Neural cell (in vitro differentiated cells): ENCODE measurements around the gene SCUBE1. TPM values are rescaled to one million over a fixed set of nuclear protein-coding genes. Genes with fewer than 3 reads are reported as not detected.

Source experiments
- H2AFZ ChIP-seq: fragments of 200-600, 300-800 bp; sonication (generic), shearing (Covaris generic); 2 replicates; pipeline ENCODE4 v1.6.0; 2014; ENCODE audit warnings: low read depth, mild to moderate bottlenecking, antibody characterized with exemption, low read length, moderate library complexity
- H3F3A ChIP-seq: fragments of 200-600 bp; shearing (Covaris generic); 2 replicates; pipeline ENCODE4 v1.6.1; 2016; ENCODE audit warnings: mild to moderate bottlenecking, moderate library complexity, mixed read lengths, antibody characterized with exemption, low read length; ENCODE audit not compliant: insufficient read depth, poor library complexity, severe bottlenecking
- H3K27ac ChIP-seq: fragments of 200-600, 300-800 bp; sonication (generic), shearing (Covaris generic); 2 replicates; pipeline ENCODE4 v1.5.1; 2014; ENCODE audit warnings: mild to moderate bottlenecking, low read length, moderate library complexity
- H3K27me3 ChIP-seq: fragments of 300-800, 200-600 bp; sonication (generic), shearing (Covaris generic); 2 replicates; pipeline ENCODE4 v1.6.0; 2014; ENCODE audit warnings: mild to moderate bottlenecking, low read depth, low read length, moderate library complexity; ENCODE audit not compliant: insufficient read depth
- H3K36me3 ChIP-seq: fragments of 300-800, 200-600 bp; sonication (generic), shearing (Covaris generic); 2 replicates; pipeline ENCODE4 v1.5.1; 2014; ENCODE audit warnings: mild to moderate bottlenecking, antibody characterized with exemption, low read length, moderate library complexity; ENCODE audit not compliant: insufficient read depth
- H3K4me2 ChIP-seq: fragments of 300-800, 200-600 bp; sonication (generic), shearing (Covaris generic); 2 replicates; pipeline ENCODE4 v1.6.0; 2014; ENCODE audit warnings: mild to moderate bottlenecking, low read length
- H3K4me3 ChIP-seq: fragments of 300-800, 200-600 bp; sonication (generic), shearing (Covaris generic); 2 replicates; pipeline ENCODE4 v1.5.1; 2014; ENCODE audit warnings: mild to moderate bottlenecking, low read length, moderate library complexity
- H3K79me2 ChIP-seq: fragments of 200-600 bp; shearing (Covaris generic); replicated peaks from 2 replicates; pipeline ENCODE4 v1.6.0; 2014; ENCODE audit warnings: mild to moderate bottlenecking, low read length, moderate library complexity; ENCODE audit not compliant: insufficient read depth
- H3K9ac ChIP-seq: fragments of 300-800, 200-600 bp; sonication (generic), shearing (Covaris generic); 2 replicates; pipeline ENCODE4 v1.6.1; 2016; ENCODE audit warnings: mild to moderate bottlenecking, low read length, mixed read lengths
- H3K9me2 ChIP-seq: fragments of 200-600 bp; shearing (Covaris generic); 2 replicates; pipeline ENCODE4 v1.6.1; 2016; ENCODE audit warnings: mild to moderate bottlenecking, low read length, mixed read lengths; ENCODE audit not compliant: insufficient read depth
- H3K9me3 ChIP-seq: fragments of 200-600, 300-800 bp; sonication (generic), shearing (Covaris generic); 2 replicates; pipeline ENCODE4 v1.6.1; 2016; ENCODE audit warnings: mild to moderate bottlenecking, mixed run types, low read length, moderate library complexity, mixed read lengths
- H4K20me1 ChIP-seq: fragments of 200-600 bp; shearing (Covaris generic); 2 replicates; pipeline ENCODE4 v1.6.1; 2016; ENCODE audit warnings: mild to moderate bottlenecking, mixed run types; ENCODE audit not compliant: insufficient read depth
- EP300 ChIP-seq: fragments of 450-650 bp; conservative IDR thresholded peaks from 2 replicates; pipeline ENCODE4 v1.6.1; 2014; ENCODE audit warnings: antibody characterized with exemption, mild to moderate bottlenecking, moderate library complexity; ENCODE audit not compliant: poor library complexity, severe bottlenecking
- EZH2 ChIP-seq: fragments of 200-600, 300-800 bp; shearing (Covaris generic), sonication (generic); IDR thresholded peaks from 2 replicates; pipeline ENCODE4 v1.6.1; 2014; ENCODE audit warnings: antibody characterized with exemption, low read length, borderline replicate concordance, mild to moderate bottlenecking; ENCODE audit not compliant: insufficient read depth, poor library complexity, severe bottlenecking
- MXI1 ChIP-seq: fragments of 450-650 bp; conservative IDR thresholded peaks from 2 replicates; pipeline ENCODE4 v1.6.1; 2014; ENCODE audit warnings: antibody characterized with exemption, mild to moderate bottlenecking; ENCODE audit not compliant: poor library complexity, severe bottlenecking
- POLR2AphosphoS5 ChIP-seq: IDR thresholded peaks from 2 replicates; pipeline ENCODE4 v1.6.1; 2012
- RAD21 ChIP-seq: fragments of 450-650 bp; conservative IDR thresholded peaks from 2 replicates; pipeline ENCODE4 v1.6.1; 2014; ENCODE audit warnings: antibody characterized with exemption, mild to moderate bottlenecking, moderate library complexity
- SMC3 ChIP-seq: fragments of 450-650 bp; conservative IDR thresholded peaks from 2 replicates; pipeline ENCODE4 v1.6.1; 2014; ENCODE audit warnings: antibody characterized with exemption, mild to moderate bottlenecking, moderate library complexity; ENCODE audit not compliant: poor library complexity
- TAF1 ChIP-seq: IDR thresholded peaks from 2 replicates; pipeline ENCODE4 v1.6.1; 2012; ENCODE audit warnings: low read depth
- polyA plus RNA-seq: library from polyadenylated mRNA; depleted of rRNA; stranded (reverse); fragments of >200 nt; gene quantifications from 2 replicates; pipeline ENCODE4 v1.2.3, GENCODE V29; 2014
- TF ChIP-seq, protein P1 (sequence below): fragments of 450-650 bp; IDR thresholded peaks from 2 replicates; pipeline ENCODE4 v1.5.1; 2014; ENCODE audit warnings: antibody characterized with exemption, mild to moderate bottlenecking, moderate library complexity; ENCODE audit not compliant: poor library complexity, severe bottlenecking
- TF ChIP-seq, protein P2 (sequence below): IDR thresholded peaks from 2 replicates; pipeline ENCODE4 v1.6.1; 2012; ENCODE audit warnings: borderline replicate concordance

Gene SCUBE1
- polyA plus RNA-seq, 1 donor from 2014 or later = 8.4 TPM

DNA sequence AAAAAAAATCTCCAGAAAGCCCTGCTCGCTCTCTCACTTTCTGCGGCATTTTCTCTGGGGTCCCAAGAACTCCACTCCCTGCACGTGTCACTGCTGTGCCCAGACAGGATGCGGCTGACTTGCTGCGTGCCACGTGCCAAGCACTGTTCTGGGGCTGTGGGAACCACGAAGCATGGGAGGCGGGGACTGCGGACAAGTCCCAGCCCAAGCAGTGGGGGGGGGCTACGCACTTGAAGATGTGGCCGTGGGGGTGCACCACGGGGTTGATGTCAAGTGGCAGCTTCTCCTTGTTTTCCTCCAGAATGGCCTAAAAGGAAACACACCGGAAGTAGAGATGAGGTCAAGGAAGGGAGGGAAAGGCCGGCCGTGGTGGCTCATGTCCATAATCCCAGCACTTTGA, 167.1 kb downstream of the SCUBE1 start:
- no peak overlapping the region for H3K4me2 ChIP-seq
- no peaks in the 10 kb centered on the region for H3K36me3 ChIP-seq
- H3K9me3 ChIP-seq = no peaks in the 10 kb centered on the region
- no peak overlapping the region for H2AFZ ChIP-seq
- no peak overlapping the region for H3K4me3 ChIP-seq
- no peaks in the 10 kb centered on the region for H3K27me3 ChIP-seq
- no peak overlapping the region for H3K9ac ChIP-seq
- H3K9me2 ChIP-seq = no peaks in the 10 kb centered on the region
- H4K20me1 ChIP-seq = no peaks in the 10 kb centered on the region
- no peaks in the 10 kb centered on the region for H3F3A ChIP-seq
- H3K27ac ChIP-seq = no peak overlapping the region
- TF ChIP-seq MXI1 = no peak
- no peak for TF ChIP-seq EP300
- no peak for TF ChIP-seq POLR2AphosphoS5
- no peaks in the 10 kb centered on the region for H3K79me2 ChIP-seq

DNA sequence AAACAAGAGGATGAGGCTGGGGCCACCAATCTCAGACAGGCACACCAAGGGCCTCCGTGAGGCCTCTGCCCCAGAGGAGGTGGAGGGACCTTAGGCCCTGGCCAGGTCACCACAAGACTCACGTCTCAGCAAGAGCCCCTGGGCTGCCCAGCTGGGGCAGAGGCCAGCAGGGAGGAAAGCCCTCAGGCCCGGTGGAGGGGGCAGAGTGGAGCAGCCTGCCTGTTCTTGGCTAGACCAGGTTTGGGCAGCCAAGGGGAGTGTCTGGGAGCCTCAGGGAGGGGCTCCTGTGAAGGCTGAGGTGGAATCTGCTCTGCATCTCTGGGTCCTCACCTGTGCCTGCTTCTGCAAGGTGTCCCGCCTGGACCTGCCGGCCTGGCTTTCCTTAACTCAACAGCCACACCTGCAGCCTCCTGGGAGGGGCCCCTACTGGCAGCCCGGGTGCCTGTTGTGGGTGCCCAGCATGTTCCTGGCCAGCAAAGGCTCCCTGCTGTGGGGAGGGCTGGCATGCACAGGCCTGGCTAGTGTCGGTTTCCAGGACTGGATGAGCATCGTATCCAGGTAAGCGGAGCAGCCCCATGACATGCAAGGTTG, 168.1 kb downstream of the SCUBE1 start:
- H3K9ac ChIP-seq = no peak overlapping the region
- no peaks in the 10 kb centered on the region for H3K36me3 ChIP-seq
- H3K27me3 ChIP-seq = no peaks in the 10 kb centered on the region
- no peak for TF ChIP-seq RAD21
- TF ChIP-seq, protein P1, sequence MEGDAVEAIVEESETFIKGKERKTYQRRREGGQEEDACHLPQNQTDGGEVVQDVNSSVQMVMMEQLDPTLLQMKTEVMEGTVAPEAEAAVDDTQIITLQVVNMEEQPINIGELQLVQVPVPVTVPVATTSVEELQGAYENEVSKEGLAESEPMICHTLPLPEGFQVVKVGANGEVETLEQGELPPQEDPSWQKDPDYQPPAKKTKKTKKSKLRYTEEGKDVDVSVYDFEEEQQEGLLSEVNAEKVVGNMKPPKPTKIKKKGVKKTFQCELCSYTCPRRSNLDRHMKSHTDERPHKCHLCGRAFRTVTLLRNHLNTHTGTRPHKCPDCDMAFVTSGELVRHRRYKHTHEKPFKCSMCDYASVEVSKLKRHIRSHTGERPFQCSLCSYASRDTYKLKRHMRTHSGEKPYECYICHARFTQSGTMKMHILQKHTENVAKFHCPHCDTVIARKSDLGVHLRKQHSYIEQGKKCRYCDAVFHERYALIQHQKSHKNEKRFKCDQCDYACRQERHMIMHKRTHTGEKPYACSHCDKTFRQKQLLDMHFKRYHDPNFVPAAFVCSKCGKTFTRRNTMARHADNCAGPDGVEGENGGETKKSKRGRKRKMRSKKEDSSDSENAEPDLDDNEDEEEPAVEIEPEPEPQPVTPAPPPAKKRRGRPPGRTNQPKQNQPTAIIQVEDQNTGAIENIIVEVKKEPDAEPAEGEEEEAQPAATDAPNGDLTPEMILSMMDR = no peak
- TF ChIP-seq EZH2 = no peak
- no peak for TF ChIP-seq POLR2AphosphoS5
- TF ChIP-seq, protein P2, sequence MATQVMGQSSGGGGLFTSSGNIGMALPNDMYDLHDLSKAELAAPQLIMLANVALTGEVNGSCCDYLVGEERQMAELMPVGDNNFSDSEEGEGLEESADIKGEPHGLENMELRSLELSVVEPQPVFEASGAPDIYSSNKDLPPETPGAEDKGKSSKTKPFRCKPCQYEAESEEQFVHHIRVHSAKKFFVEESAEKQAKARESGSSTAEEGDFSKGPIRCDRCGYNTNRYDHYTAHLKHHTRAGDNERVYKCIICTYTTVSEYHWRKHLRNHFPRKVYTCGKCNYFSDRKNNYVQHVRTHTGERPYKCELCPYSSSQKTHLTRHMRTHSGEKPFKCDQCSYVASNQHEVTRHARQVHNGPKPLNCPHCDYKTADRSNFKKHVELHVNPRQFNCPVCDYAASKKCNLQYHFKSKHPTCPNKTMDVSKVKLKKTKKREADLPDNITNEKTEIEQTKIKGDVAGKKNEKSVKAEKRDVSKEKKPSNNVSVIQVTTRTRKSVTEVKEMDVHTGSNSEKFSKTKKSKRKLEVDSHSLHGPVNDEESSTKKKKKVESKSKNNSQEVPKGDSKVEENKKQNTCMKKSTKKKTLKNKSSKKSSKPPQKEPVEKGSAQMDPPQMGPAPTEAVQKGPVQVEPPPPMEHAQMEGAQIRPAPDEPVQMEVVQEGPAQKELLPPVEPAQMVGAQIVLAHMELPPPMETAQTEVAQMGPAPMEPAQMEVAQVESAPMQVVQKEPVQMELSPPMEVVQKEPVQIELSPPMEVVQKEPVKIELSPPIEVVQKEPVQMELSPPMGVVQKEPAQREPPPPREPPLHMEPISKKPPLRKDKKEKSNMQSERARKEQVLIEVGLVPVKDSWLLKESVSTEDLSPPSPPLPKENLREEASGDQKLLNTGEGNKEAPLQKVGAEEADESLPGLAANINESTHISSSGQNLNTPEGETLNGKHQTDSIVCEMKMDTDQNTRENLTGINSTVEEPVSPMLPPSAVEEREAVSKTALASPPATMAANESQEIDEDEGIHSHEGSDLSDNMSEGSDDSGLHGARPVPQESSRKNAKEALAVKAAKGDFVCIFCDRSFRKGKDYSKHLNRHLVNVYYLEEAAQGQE = no peak
- no peak for TF ChIP-seq EP300
- no peak for TF ChIP-seq TAF1
- TF ChIP-seq SMC3 = no peak
- no peak for TF ChIP-seq MXI1
- H3K9me2 ChIP-seq = no peaks in the 10 kb centered on the region
- no peak overlapping the region for H2AFZ ChIP-seq
- no peaks in the 10 kb centered on the region for H3F3A ChIP-seq
- no peaks in the 10 kb centered on the region for H3K9me3 ChIP-seq
- no peaks in the 10 kb centered on the region for H3K79me2 ChIP-seq
- H4K20me1 ChIP-seq = no peaks in the 10 kb centered on the region
- H3K4me2 ChIP-seq = no peak overlapping the region
- no peak overlapping the region for H3K27ac ChIP-seq
- H3K4me3 ChIP-seq = no peak overlapping the region
